ENCODE results near the gene CCDC187. TPM values are rescaled to one million over a fixed set of nuclear protein-coding genes. Genes with fewer than 3 reads are reported as not detected.

The CCDC187 gene
- total RNA-seq, 1 donor = under 0.01 TPM

DNA sequence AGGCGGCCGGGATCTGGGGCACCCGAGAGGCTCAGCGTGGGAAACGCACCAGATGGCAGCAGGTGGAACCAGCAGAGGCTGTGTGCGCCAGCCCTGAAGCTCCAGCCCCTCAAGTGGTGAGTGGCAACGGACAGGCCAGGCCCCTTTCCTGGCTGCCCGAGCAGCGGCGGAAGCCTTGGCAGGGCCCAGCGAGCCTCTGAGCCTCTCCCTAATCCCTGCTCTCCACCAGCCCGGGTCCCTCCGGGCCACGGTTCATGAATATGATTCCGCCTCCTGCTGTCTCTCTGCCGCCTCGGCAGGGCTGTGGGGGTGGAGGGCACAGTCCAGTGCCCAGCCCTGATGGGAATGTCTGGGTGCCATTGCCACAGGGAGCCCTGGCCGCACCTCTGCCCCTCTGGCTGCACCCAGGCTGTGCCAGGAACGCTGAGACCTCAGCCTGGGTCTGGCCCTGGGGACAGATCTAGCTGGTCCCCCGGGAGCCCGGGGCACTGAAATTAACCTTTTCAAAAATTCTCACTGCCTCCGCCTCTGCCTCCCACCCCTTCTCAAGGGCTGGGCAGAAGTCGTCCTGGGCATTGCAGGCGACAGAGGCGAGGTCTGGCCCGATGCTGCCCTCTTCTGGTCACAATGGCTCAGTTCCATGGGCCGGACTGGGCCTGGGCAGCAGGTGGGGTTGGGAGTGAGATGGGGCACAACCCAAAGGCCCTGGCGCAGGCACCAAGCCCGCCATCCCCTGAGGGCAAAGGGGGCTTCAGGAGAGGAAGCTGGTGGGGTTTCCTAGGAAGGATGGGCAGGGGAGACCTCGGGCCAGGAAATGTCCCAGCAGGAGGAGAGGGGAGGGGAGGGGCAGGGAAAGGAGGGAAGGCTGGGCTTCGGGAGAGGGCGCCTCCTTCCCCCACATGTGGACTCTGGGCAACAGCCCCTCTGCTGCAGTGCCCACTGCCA is 20.3 kb downstream of the CCDC187 start:
- TF ChIP-seq, protein P1, sequence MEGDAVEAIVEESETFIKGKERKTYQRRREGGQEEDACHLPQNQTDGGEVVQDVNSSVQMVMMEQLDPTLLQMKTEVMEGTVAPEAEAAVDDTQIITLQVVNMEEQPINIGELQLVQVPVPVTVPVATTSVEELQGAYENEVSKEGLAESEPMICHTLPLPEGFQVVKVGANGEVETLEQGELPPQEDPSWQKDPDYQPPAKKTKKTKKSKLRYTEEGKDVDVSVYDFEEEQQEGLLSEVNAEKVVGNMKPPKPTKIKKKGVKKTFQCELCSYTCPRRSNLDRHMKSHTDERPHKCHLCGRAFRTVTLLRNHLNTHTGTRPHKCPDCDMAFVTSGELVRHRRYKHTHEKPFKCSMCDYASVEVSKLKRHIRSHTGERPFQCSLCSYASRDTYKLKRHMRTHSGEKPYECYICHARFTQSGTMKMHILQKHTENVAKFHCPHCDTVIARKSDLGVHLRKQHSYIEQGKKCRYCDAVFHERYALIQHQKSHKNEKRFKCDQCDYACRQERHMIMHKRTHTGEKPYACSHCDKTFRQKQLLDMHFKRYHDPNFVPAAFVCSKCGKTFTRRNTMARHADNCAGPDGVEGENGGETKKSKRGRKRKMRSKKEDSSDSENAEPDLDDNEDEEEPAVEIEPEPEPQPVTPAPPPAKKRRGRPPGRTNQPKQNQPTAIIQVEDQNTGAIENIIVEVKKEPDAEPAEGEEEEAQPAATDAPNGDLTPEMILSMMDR (IDR thresholded peaks at IDR 0.05; ENCODE audit: insufficient read depth, low read depth, low read length) = peak; percentile 75
- DNase-seq (ENCODE audit: low read depth) = peak; percentile 67
- H3K4me3 ChIP-seq (ENCODE audit: low read depth, low read length) = peak overlapping the region; percentile 21

DNA sequence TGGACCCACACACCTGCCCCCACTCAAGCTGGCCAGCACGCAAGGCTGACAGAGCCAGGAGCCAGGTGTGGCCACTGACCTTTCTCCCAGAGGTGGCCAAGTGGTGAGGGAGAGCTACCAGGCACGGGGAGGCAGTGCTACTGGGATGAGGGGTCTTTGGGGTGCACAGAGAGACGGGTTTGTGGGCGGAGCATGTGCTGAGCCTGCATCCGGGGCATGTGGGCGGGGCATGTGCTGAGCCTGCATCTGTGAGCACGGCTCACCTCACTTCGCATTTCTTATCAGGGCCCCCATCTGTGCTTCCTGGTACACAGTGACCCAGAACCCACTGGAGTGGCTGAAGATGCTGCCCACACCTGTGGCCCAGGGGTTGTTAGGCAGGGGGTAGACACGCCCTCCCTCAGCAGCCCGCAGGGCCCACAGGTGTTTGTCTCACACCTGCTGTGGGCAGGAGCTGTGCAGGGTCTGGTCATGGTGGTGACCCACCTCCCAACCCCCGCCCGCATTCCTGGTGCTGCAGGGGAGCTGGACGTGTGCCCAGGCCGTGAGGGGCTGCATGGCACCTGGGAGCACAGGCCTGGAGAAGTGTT is 21.5 kb downstream of the CCDC187 start:
- H3K4me3 ChIP-seq (ENCODE audit: low read depth, low read length) = no peak overlapping the region
- TF ChIP-seq, protein P1 (IDR thresholded peaks at IDR 0.05; ENCODE audit: insufficient read depth, low read depth, low read length) = no peak
- DNase-seq (ENCODE audit: low read depth) = no peak

DNA sequence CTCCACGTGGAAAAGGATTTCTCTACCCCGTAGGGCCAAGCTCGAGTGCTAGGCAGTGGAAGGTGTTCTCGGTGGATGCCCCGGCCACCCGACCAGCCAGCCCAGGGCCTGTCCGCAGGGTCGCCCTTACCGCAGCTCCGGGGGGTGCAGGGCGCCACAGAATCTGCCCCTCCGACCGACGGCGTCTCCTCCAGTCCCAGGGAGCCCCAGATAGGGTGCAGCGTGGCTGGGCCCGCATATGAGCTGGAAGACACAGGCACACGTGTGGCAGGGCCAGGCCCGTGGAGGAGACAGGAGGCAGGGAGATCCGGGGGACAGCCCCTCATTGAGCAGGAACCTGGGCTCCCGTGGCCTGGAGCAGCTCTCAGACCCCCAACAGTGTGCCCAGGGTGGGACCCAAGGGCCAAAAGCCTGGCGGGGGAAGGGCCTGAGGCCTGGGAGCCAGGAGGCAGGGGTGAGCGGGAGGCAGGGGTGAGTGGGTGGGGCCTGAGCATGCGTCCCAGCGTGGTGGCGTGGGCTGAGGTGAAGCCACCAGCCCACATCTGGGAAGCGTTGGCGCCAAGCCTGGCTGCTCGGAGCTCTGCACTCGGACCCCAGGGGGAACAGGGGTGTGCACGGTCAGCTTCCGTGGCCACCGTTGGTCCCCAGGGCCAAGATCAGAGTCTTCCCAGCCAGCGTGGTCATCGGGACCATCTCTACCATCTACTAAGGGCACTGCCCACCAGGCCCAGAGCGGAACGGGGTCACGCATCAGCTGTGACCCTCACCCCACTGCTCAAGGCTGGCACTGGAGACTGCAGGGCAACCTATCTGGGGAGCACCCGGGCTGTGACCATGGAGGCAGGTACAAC is 22.2 kb downstream of the CCDC187 start:
- no peak overlapping the region for H3K4me3 ChIP-seq (ENCODE audit: low read depth, low read length)
- TF ChIP-seq, protein P1 (IDR thresholded peaks at IDR 0.05; ENCODE audit: insufficient read depth, low read depth, low read length) = no peak
- no peak for DNase-seq (ENCODE audit: low read depth)

DNA sequence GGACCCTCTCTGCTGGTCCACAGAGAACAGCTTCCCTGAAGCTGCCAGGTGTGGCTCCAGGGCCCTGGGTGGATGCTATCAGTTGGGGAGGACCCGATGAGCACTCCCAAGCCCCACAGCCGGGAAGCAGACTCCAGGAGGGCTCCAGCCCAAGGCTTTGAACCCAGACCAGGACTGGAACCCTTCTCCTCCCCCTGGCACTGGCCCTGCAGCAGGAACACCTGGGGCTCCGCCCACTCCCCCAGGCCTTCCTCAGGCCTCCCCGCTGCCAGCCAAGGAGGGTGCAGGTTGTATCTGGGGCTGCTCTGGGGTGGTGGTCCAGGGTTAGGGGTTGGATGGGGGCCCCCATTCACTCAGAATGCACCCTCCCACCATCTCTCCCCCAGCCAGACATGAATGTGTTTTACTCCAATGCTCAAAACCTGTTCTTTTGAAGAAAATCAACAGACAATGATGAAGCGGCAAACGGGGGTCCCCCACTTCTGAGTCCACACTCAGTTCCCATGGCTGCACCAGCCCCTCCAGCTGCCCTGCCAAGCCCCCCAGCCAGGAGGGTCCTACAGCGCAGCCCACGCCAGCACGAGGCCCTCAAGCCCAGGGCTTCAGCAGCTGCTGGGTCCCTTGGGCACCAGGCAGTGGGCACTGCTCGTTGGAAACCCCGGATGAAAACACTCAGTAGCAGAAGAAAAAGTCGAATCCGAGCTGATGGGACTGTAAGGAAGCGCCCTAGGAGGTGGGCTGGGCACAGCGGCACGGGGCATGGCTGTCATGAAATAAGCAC is 23.2 kb downstream of the CCDC187 start:
- DNase-seq (ENCODE audit: low read depth) = no peak
- TF ChIP-seq, protein P1 (IDR thresholded peaks at IDR 0.05; ENCODE audit: insufficient read depth, low read depth, low read length) = no peak

DNA sequence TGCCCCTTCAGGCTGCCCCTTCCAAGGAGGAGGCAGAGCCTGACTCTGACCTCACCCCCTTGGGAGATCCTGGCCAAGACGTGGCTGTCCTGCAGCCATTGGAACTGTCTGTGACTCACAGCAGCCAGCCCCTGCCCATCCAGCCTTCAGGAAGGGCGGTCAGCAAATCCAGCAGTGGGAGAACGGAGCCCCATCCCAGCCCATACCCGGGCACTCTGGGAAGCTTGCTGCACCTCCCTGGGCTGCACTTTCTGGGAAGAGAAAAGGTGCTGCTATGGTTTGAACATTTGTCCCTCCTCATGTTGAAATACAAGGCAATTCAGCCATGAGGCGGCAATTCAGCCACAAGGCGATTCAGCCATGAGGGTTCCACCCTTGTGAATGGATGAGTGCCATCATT is 24.4 kb downstream of the CCDC187 start:
- TF ChIP-seq, protein P1 (IDR thresholded peaks at IDR 0.05; ENCODE audit: insufficient read depth, low read depth, low read length) = no peak
- H3K4me3 ChIP-seq (ENCODE audit: low read depth, low read length) = no peak overlapping the region
- no peak for DNase-seq (ENCODE audit: low read depth)

More for the DNA sequence above, 23.2 kb downstream of the CCDC187 start:
- H3K4me3 ChIP-seq (ENCODE audit: low read depth, low read length) = no peak overlapping the region

DNA sequence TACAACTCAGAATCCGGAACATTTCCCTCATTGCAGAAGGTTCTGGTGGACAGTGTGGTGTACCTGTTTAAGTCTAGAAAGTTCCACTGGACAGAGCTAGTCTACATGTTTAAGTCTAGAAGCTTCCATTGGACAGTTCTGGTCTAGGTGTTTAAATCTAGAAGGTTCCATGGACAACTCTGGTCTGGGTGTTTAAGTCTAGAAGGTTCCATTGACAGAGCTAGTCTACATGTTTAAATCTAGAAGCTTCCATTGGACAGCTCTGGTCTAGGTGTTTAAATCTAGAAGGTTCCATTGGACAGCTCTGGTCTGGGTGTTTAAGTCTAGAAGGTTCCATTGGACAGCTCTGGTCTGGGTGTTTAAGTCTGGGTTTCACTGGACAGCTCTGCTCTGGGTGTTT is 25.0 kb downstream of the CCDC187 start:
- DNase-seq (ENCODE audit: low read depth) = no peak
- no peak overlapping the region for H3K4me3 ChIP-seq (ENCODE audit: low read depth, low read length)
- TF ChIP-seq, protein P1 (IDR thresholded peaks at IDR 0.05; ENCODE audit: insufficient read depth, low read depth, low read length) = no peak

Measured in fibroblast of villous mesenchyme (primary cell).